HL-60 (cell line): ENCODE data around the gene STX8.

Source experiments
- GABPA ChIP-seq: IDR thresholded peaks from 2 replicates; pipeline ENCODE4 v1.6.1; 2012; ENCODE audit warnings: low read depth
- POLR2AphosphoS5 ChIP-seq: IDR thresholded peaks from 2 replicates; pipeline ENCODE4 v1.6.1; 2012; ENCODE audit warnings: low read depth
- SPI1 ChIP-seq: IDR thresholded peaks from 2 replicates; pipeline ENCODE4 v1.6.1; 2012; ENCODE audit warnings: low read depth, mild to moderate bottlenecking, borderline replicate concordance
- TF ChIP-seq, protein P1 (sequence below): IDR thresholded peaks from one replicate; pipeline ENCODE4 v1.5.1; 2011; ENCODE audit warnings: low read length, control low read depth, inconsistent platforms; ENCODE audit not compliant: insufficient read depth
- TF ChIP-seq, protein P2 (sequence below): IDR thresholded peaks from 2 replicates; pipeline ENCODE4 v1.6.1; 2012; ENCODE audit warnings: low read depth; ENCODE audit not compliant: insufficient replicate concordance

DNA sequence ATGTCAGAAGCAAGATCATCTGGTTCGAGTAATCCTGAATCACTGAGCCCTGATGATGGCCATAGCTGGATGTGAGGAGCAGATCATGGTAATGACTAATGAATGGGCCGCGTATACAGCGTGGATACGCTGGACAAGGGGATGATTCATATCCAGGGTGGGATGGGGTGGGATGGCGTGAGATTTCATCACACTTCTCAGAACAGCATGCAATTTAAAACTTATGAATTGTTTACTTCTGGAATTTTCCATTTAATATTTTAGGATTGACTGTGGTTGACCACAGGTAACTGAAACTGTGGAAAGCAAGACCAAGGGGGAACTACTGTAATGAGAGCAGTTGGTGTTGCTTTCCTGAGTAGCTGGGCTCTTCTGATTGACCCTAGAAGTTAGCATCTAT lies 225.5 kb downstream of the STX8 start:
- TF ChIP-seq SPI1 (no peak), POLR2AphosphoS5 (no peak), GABPA (no peak)
- TF ChIP-seq, protein P1, sequence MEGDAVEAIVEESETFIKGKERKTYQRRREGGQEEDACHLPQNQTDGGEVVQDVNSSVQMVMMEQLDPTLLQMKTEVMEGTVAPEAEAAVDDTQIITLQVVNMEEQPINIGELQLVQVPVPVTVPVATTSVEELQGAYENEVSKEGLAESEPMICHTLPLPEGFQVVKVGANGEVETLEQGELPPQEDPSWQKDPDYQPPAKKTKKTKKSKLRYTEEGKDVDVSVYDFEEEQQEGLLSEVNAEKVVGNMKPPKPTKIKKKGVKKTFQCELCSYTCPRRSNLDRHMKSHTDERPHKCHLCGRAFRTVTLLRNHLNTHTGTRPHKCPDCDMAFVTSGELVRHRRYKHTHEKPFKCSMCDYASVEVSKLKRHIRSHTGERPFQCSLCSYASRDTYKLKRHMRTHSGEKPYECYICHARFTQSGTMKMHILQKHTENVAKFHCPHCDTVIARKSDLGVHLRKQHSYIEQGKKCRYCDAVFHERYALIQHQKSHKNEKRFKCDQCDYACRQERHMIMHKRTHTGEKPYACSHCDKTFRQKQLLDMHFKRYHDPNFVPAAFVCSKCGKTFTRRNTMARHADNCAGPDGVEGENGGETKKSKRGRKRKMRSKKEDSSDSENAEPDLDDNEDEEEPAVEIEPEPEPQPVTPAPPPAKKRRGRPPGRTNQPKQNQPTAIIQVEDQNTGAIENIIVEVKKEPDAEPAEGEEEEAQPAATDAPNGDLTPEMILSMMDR, result no peak
- TF ChIP-seq, protein P2, sequence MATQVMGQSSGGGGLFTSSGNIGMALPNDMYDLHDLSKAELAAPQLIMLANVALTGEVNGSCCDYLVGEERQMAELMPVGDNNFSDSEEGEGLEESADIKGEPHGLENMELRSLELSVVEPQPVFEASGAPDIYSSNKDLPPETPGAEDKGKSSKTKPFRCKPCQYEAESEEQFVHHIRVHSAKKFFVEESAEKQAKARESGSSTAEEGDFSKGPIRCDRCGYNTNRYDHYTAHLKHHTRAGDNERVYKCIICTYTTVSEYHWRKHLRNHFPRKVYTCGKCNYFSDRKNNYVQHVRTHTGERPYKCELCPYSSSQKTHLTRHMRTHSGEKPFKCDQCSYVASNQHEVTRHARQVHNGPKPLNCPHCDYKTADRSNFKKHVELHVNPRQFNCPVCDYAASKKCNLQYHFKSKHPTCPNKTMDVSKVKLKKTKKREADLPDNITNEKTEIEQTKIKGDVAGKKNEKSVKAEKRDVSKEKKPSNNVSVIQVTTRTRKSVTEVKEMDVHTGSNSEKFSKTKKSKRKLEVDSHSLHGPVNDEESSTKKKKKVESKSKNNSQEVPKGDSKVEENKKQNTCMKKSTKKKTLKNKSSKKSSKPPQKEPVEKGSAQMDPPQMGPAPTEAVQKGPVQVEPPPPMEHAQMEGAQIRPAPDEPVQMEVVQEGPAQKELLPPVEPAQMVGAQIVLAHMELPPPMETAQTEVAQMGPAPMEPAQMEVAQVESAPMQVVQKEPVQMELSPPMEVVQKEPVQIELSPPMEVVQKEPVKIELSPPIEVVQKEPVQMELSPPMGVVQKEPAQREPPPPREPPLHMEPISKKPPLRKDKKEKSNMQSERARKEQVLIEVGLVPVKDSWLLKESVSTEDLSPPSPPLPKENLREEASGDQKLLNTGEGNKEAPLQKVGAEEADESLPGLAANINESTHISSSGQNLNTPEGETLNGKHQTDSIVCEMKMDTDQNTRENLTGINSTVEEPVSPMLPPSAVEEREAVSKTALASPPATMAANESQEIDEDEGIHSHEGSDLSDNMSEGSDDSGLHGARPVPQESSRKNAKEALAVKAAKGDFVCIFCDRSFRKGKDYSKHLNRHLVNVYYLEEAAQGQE, result no peak
